Kasumi-1 (cell line): ENCODE measurements around the gene TRDMT1.

Experiments
- DNase-seq, 2 experiments: peaks; one replicate each; lab custom pipeline; 2025; lab: John Stamatoyannopoulos, UW

TRDMT1 gene, protein sequence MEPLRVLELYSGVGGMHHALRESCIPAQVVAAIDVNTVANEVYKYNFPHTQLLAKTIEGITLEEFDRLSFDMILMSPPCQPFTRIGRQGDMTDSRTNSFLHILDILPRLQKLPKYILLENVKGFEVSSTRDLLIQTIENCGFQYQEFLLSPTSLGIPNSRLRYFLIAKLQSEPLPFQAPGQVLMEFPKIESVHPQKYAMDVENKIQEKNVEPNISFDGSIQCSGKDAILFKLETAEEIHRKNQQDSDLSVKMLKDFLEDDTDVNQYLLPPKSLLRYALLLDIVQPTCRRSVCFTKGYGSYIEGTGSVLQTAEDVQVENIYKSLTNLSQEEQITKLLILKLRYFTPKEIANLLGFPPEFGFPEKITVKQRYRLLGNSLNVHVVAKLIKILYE

DNA sequence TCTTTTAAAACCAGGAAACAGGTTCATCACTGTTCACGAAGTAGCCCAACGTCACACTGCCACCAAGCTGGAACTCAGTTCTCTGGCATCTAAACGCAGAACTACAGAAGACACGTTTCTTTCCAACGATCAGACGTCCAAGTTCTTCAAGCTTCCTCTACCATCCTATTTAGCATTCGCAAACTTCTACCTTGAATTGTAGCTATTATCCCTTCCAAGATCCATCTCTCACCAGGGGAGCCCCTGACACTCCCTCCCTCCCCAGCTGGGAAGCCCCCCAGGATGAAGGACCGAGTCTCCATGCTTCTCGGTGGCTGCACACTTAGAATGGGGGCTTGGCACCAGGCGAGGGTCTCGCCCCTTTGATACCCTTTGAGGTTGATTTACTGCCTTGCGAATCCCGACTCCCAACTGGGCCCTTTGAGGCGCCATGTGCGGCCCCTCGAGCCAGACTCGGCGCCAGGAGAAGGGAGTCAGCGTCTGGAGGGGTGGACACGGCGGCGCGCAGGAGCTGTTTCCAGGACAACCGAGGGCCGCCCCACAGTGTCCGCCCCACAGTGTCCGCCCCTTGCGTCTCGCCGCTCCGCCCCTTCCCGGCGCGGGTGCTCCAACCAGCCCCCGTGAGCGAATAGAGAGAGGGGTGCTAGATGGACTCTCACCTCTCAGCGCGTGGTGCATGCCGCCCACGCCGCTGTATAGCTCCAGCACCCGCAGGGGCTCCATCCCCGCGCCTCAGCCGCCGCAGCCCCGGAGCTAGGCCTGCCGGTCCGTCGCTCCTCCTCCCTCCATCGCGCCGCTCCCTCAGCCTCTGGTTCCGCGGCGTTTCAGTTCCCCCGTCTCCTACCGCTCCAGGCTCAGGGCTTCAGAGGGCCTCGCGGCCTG, at the start of gene TRDMT1:
Gene TRDMT1, minus strand, starts transcription at position 761 of the 882 bp plus-strand sequence. Its CDS starts 38 bp downstream, at position 723.
- peak; percentile 87 to 88 for DNase-seq

DNA sequence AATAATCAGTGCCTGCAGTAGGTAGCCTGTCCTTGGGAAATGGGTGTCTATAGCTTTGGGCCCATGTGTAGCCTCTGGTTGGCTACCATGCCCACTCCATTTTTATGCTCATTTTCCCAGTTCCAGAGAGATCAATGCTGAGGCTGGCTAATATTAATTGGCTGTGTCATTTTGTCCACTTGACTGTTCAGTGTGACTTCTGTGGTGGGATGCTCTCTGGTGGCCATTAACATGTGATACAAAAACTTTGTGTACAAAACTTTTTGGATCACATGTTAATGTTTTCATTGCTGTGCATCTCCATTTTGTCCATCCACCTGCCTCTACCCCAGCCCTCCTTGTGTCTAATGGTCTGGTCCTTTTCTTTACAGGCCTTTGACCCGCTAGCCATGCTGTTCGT, 49.3 kb upstream of the TRDMT1 start:
- DNase-seq = no peak

DNA sequence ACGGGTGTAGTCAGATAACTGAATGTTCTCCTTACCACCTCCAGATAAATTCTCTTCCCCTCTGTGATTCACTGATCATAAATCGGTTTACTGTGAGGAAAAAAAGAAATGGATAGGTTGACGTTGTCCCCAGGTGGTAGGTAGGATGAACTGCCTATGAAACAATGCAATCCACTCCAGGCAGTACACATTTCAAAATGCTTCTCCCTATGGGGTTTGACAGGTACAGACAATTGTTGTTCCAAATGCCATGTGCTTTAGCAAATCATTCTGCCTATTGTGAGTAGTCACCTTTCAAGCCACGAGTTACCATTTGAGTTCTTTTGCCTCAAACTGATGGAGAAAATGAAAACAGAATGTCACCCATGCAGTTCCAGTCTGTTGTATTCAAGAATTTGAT, 48.3 kb upstream of the TRDMT1 start:
- peak; percentile 20 to 26 for DNase-seq

DNA sequence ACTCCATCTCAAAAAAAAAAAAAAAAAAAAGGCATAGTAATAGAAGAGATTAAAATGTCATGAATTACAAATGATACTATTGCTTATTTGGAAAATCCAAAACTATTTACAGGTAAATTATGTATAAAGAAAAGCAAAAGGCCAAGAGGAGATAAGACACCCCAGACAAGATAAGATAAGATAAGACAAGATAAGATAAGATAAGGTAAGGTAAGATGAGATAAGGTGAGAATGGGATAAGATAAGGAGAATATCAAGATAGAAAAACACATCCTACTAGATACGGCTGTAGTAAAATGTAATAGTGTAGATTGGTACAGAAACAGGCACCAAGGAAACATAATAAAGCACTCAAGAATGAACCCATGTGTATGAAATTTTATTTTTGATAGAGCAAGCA, 47.5 kb upstream of the TRDMT1 start:
- DNase-seq = no peak

DNA sequence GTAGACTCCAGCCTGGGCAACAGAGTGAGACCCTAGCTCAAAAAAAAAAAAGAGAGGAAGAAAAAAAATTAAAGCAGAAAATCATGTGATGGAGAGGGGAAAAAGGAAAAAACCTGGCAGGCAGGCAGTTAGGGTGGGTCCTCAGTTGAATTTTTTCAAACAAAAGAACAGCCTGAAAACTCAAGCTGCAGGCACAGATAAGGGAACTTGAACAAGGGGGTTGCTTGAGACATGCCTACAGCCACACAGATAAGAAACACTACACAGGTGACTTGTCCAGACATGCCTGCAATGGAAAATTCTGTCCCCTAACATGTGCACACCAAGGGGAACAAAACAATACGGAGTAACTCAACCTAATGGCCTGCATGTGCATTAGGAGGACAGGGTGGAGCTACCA, 45.7 kb upstream of the TRDMT1 start:
- no peak for DNase-seq

DNA sequence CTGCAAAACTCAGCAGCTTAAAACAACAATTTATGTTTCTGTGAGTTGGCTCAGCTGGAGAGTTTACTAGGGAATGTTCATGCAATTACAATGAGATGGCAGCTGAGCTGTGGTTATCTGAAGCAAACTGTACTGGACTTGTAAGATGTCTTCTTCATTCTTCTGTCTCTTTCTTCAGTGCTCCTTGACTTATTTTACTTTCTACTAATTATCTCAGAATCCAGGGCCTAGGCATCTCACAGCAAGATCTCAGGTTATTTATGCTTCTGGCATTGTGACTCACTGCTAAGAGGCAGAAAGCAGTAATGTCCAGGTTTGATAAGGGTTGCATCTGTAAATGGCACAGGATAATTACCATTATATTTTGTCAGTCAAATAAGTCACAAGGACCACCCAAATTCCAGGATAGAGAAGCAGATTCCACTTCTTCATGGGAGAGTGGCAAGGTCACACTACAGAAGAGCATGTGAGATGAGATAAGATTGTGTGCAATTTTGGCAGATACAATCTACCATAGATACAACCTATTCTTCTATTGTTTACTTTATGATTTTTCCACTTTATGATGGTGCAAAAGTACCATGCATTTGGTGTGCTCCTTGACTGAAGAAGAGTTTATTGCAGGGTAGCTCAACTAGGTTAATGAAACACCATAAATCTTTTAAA, 43.4 kb upstream of the TRDMT1 start:
- DNase-seq = no peak

DNA sequence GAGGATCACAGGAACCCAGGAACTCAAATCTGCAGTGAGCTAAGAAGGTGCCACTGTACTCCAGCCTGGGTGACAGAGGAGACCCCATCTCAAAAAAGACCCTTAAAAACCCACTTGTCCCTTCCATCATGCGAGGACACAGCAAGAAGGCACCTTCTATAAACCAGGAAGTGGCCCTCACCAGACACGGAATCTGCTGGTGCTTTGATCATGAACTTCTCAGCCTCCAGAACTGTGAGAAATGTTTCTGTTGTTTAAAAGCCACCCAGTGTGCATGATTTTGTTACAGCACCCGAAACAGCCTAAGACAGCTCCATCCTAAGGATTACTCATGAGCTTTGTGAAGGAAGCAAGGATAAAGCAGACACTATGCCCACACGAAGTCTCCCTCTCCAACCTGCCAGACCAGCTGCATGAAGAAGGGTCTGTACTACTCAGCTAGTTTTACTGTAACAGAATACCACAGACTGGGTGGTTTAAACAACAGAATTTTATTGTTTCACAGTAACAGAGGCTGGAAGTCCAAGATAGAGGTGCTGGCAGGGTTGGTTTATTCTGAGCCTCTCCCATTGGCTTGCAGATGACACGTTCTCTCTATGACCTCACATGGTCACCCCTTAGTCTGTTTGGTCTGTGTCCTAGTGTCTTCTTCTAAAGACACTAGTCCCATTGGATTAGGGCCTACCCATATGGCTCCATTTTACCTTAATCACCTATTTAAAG, 40.3 kb upstream of the TRDMT1 start:
- no peak for DNase-seq

DNA sequence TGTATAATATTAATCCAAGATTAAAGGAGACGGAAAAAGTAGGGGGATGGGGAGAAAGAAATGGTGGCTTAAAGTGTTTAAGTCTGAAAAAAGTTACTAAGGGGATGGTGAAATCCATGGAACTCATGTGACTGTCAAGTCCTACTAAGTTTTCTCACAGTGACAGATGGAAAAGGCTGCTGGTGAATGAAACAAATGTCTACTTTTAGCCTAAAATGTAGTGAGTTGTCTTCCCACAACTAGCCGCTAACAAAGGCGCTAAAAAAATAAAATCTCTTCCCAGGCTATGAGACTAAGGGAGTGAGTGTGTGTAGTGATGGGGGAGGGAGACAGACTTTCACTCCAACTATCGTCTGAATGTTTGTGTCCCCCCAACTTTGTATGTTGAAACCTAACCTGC, 39.1 kb upstream of the TRDMT1 start:
- no peak for DNase-seq

DNA sequence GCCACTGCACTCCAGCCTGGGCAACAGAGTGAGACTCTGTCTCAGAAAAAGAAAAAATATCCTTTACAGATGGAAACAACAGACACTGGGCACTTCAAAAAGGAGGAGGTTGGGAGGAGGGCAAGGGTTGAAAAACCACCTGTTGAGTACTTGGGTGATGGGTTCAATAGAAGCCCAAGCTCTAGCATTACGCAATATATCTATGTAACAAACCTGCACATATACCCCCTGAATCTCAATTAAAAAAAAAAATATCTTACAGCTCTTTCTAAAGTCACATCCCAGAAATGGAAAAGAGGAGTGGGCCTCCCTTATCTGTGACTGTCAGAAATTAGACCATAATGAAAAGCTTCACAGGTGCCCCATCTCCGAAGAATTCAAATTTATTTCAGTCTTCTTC, 38.6 kb upstream of the TRDMT1 start:
- no peak for DNase-seq

DNA sequence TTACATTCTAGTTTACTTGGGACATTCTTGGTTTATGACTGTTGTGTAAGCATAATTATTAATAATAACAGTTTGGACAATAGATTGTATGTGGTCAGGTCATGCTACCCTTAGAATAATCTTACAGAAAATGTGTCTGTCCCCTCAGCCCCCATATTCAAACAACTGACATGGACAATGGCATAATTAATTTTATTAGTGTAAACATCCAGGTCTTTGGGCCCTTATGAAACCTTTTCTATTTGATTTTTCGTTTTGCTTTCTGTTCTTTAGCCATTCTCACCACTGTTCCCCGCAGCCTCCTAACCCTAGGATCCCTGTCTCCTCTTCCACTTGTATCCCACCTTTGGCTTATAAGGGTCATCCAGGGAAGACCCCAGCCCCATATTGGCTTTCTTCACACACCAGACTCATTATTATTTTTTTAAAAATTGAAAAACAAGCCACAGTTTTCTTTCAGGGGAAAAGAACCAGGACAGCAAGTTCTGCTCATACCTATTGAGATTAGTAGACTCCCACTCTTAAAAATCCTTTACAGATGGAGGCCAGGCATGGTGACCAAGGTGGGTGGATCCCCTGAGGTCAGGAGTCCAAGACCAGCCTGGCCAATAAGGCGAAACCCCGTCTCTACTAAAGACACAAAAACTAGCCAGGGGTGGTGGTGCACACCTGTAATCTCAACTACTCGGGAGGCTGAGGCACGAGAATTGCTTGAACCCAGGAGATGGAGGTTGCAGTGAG, 38.0 kb upstream of the TRDMT1 start:
- DNase-seq = no peak

DNA sequence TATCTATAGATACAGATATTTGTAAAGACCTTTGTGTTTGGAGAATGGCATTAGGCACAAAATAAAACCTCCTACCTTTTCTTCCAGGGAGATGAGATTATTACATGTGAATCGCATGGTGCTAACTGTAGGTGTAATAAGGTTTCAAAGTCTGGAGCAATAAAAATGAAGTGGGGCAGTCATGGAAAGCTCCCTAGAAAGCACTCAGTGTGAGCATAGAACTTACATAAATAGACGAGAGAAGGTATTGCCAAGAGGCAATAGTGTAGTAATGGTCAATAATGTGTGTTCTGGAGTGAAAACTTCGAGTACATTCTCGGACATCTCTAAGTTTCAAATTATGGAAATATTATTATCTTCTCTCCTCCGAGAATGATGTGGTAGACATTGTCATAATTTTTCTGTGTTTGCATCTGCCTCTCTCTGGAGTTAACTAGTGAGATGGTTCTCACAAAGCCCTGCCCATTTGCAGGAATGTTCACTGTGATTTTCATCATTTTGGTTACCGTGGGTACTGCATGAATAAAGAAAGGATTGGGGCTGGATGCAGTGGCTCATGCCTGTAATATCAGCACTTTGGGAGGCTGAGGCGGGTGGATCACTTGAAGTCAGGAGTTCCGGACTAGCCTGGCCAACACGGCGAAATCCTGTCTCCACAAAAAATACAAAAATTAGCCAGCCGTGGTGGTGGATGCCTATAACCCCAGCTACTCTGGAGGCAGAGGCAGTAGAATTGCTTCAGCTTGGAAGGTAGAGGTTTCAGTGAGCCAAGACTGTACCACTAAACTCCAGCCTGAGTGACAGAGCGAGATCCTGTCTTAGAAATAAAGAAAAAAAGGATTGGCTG, 37.2 kb upstream of the TRDMT1 start:
- DNase-seq = no peak

DNA sequence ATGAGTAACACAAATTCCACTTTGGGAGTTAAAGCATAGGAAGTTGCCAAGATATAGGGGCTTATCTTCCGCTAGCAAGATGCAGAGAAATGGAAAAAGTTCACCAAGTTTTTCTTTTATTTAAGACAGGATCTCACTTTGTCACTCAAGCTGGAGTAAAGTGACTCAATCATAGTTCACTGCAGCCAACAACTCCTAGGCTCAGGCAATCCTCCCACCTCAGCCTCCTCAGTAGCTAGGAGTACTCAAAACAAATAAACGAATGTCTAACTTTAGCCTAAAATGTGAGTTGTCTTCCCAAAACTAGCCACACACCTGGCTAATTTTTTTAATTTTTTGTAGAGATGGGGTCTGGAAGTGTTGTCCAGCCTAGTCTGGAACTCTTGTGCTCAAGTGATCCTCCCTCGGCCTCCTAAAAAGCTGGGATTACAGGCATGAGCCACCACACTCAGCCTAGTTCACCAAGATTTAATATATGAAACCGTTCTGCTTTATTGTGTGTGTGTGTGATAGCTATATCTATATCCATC, 36.5 kb upstream of the TRDMT1 start:
- no peak for DNase-seq

DNA sequence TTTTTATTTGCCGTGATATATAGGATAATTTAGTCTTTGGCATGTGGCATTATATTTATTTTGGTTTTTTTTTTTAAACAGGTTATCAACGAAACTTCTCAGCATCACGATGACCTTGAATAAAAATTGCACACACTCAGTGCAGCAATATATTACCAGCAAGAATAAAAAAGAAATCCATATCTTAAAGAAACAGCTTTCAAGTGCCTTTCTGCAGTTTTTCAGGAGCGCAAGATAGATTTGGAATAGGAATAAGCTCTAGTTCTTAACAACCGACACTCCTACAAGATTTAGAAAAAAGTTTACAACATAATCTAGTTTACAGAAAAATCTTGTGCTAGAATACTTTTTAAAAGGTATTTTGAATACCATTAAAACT, 35.7 kb upstream of the TRDMT1 start:
- DNase-seq = no peak

DNA sequence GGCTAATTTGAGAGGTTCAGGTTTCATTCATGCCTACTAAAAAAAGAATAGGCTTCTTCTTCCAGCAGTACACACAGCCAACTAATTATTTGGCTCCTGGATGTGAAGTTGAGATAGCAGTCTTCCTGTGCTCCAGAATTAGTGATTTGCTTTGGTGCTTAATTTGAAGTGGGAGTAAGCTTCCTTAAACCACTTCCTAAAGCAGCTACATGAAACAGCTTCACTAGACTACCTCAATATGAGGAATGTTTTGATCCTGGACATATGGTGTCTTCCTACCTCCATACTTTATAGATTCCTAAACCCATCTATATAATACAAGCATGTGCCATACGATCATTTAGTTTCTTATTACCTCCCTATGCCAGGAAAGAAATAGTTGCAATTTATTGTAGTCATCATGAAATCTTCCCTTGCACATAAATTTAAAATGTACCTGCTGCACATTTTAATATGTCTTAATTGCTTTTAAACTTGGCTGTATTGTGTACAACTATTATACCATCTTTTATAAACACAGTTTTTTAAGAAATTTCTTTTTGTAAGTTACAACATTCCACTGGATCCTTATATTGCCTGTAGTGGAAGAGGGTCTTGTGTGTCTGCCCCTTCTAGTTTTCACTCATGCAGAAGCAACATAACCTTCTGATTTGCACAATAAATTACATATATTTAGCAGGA, 35.1 kb upstream of the TRDMT1 start:
- no peak for DNase-seq

DNA sequence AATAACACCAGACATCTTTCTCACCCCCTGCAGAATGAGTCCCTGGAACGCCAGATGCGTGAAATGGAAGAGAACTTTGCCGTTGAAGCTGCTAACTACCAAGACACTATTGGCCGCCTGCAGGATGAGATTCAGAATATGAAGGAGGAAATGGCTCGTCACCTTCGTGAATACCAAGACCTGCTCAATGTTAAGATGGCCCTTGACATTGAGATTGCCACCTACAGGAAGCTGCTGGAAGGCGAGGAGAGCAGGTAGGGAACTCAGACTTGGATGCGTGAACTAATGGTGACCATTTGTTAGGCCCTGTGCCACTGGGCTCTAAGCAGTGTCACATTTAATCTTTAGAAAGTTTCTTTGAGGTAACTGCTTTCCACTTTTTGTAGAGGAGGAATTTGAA, 33.7 kb upstream of the TRDMT1 start:
- no peak for DNase-seq

DNA sequence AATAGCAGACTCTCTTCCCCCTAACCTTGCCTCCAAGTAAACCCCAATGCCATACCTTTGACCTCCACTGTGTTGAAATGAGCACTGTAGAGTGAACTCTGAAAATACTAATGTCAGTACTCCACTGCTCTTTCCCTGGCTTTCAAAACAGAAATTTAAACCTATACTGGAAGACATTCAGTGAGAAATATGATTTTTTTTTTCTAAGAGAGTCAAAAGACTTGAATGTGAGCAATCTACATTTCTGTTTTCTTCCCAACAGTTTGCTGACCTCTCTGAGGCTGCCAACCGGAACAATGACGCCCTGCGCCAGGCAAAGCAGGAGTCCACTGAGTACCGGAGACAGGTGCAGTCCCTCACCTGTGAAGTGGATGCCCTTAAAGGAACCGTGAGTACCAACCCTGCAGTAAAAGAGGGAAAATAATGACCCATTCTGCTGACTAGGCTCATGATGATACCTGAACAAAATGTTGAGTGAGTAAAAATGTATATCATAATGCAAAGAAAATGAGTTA, 33.0 kb upstream of the TRDMT1 start:
- no peak for DNase-seq

DNA sequence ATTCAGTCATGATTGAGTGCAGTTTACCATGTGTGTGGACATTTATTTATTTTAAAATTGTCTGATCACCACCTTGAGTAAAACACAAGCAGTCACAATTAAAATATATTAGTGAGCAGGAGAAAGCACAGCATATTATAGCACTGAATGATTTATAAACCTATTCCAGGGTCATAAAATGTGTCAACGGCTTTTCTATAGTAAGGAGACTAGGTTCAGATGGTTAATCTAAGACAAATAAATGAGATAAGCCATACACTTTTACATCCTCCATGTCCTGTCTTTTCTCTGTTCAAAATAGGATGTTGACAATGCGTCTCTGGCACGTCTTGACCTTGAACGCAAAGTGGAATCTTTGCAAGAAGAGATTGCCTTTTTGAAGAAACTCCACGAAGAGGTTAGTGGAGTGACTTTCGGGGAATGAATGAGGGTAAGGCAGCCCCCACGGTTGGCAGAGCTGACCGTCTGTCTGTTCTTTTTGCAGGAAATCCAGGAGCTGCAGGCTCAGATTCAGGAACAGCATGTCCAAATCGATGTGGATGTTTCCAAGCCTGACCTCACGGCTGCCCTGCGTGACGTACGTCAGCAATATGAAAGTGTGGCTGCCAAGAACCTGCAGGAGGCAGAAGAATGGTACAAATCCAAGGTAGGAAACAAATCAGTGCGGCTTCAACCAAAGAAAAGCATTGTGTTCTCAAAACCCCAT, 32.0 kb upstream of the TRDMT1 start:
- DNase-seq = no peak

DNA sequence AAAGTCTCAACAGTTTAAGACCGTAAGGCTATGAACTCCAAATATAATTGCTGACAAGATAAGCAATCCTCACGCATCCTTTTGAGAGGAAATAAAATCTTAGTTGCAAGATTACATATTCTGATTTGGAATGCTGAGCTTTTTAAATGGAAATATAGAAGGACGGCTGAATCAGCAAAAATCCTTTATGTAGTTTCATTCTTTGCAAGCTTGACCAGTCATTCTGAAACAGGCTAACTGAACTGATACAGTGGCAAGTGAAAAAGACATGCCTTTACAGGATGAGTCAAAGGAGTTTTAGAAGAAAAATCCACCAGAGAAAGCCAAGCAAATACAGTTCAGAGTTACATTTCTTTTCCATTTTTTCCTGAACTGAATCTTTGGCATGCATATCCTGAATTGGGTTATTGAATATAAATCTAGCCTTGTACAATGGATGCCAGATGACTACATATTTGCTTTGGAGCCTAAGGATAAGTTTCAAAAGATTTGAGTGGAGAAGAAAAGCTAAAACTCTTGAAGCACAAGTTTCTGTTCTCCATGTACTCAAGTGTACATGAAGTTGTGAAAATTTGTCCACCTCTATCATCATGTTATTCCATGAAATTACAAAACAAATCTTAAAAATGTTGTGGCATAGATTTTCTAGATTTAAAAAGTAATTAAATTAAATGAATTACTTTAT, 30.9 kb upstream of the TRDMT1 start:
- no peak for DNase-seq
